HepG2 (cell line): Measurements from ENCODE around the gene BRPF1. TPM values are rescaled to one million over a fixed set of nuclear protein-coding genes. Genes with fewer than 3 reads are reported as not detected.

ENCODE experiments used
- CREBL2 ChIP-seq: sonication (generic); formaldehyde crosslinking; IDR thresholded peaks from 2 replicates; pipeline ENCODE4 v1.8.1; 2023; ENCODE audit warnings: missing genetic modification reagents, mild to moderate bottlenecking, borderline replicate concordance
- GABPA ChIP-seq, 2 experiments: IDR thresholded peaks; 2 replicates each; pipeline ENCODE4 v1.6.1; 2011 to 2016; ENCODE audit warnings: low read depth in 2 of 2, low read length in 1 of 2, missing biosample characterization in 1 of 2, missing genetic modification characterization in 1 of 2
- GZF1 ChIP-seq: sonication (generic); formaldehyde crosslinking; IDR thresholded peaks from 2 replicates; pipeline ENCODE4 v1.5.1; 2020; ENCODE audit warnings: mild to moderate bottlenecking, missing genetic modification reagents
- HNRNPL ChIP-seq: fragments of 200-400 bp; formaldehyde crosslinking; IDR thresholded peaks from 2 replicates; pipeline ENCODE4 v1.6.1; 2017; ENCODE audit warnings: mild to moderate bottlenecking, low read depth, low read length
- MAX ChIP-seq: IDR thresholded peaks from 2 replicates; pipeline ENCODE4 v1.6.1; 2012; ENCODE audit warnings: inconsistent platforms
- PAX8 ChIP-seq: sonication (generic); formaldehyde crosslinking; IDR thresholded peaks from 2 replicates; pipeline ENCODE4 v1.8.0; 2022; ENCODE audit warnings: mild to moderate bottlenecking, missing genetic modification reagents, borderline replicate concordance
- PHF5A ChIP-seq: IDR thresholded peaks from one replicate; pipeline ENCODE4 v1.6.1; 2018; ENCODE audit warnings: low read depth, missing genetic modification reagents; ENCODE audit not compliant: unreplicated experiment
- SP4 ChIP-seq: sonication (generic); formaldehyde crosslinking; IDR thresholded peaks from 2 replicates; pipeline ENCODE4 v1.8.1; 2023; ENCODE audit warnings: mild to moderate bottlenecking, missing genetic modification reagents
- WIZ ChIP-seq: sonication (generic); formaldehyde crosslinking; IDR thresholded peaks from 2 replicates; pipeline ENCODE4 v1.5.1; 2020; ENCODE audit warnings: mild to moderate bottlenecking, missing genetic modification reagents
- ZBTB20 ChIP-seq: sonication (generic); formaldehyde crosslinking; IDR thresholded peaks from 2 replicates; pipeline ENCODE4 v1.8.1; 2023; ENCODE audit warnings: missing genetic modification reagents, low read depth, mild to moderate bottlenecking, borderline replicate concordance
- ZBTB43 ChIP-seq: sonication (generic); formaldehyde crosslinking; conservative IDR thresholded peaks from 2 replicates; pipeline ENCODE4 v1.4.0; 2020; ENCODE audit warnings: missing genetic modification reagents
- ZNF343 ChIP-seq: sonication (generic); formaldehyde crosslinking; IDR thresholded peaks from 2 replicates; pipeline ENCODE4 v1.4.0; 2020; ENCODE audit warnings: mild to moderate bottlenecking, missing genetic modification reagents
- ZNF451 ChIP-seq: sonication (generic); formaldehyde crosslinking; IDR thresholded peaks from 2 replicates; pipeline ENCODE4 v1.5.0; 2020; ENCODE audit warnings: mild to moderate bottlenecking, missing genetic modification reagents
- ZNF496 ChIP-seq: sonication (generic); formaldehyde crosslinking; IDR thresholded peaks from 2 replicates; pipeline ENCODE4 v1.8.1; 2023; ENCODE audit warnings: mild to moderate bottlenecking, moderate library complexity, missing genetic modification reagents; ENCODE audit not compliant: insufficient replicate concordance
- ZNF678 ChIP-seq: sonication (generic); formaldehyde crosslinking; IDR thresholded peaks from 2 replicates; pipeline ENCODE4 v1.4.0; 2020; ENCODE audit warnings: mild to moderate bottlenecking, missing genetic modification reagents
- ZNF75D ChIP-seq: sonication (generic); formaldehyde crosslinking; IDR thresholded peaks from 2 replicates; pipeline ENCODE4 v1.8.1; 2023; ENCODE audit warnings: missing genetic modification reagents, mild to moderate bottlenecking, borderline replicate concordance
- polyA plus RNA-seq, 8 experiments: library from polyadenylated mRNA; depleted of rRNA in 3 of 8; stranded (reverse) in 7 of 8; unstranded in 1 of 8; fragments of >200 nt; fragmentation: Illumina TruSeq in 4 of 8; extraction: Trizol in 4 of 8; gene quantifications; 2 replicates each; pipeline versions ENCODE4 v1.2.1 to v1.2.3, GENCODE V29; 2011 to 2016; ENCODE audit warnings: low read depth in 4 of 8, missing spikeins in 1 of 8, mixed read lengths in 1 of 8; ENCODE audit not compliant: insufficient read depth in 1 of 8
- total RNA-seq, 5 experiments: library from RNA; depleted of rRNA; stranded (reverse); fragments of >200 nt; fragmentation: Illumina TruSeq; extraction: Trizol; gene quantifications; 2 replicates each; pipeline ENCODE4 v1.2.3, GENCODE V29; 2016; ENCODE audit warnings: low read depth in 1 of 5
- TF ChIP-seq, protein P1 (sequence below): sonication (generic); formaldehyde crosslinking; IDR thresholded peaks from 2 replicates; pipeline ENCODE4 v1.4.0; 2020; ENCODE audit warnings: missing genetic modification reagents
- TF ChIP-seq, protein P2 (sequence below): sonication (generic); formaldehyde crosslinking; IDR thresholded peaks from 2 replicates; pipeline ENCODE4 v1.4.0; 2020; ENCODE audit warnings: missing genetic modification reagents, borderline replicate concordance

The BRPF1 gene
- total and polyA plus RNA-seq, 2 of the 13 experiments (the other 11 are each of a cell fraction or from before 2014, with no cell fraction given), result 7.3 to 10.0 TPM

GRCh38 chr3:9792405-9793160 lies 61.0 kb downstream of the BRPF1 start, which contains the start of the genes ARPC4 and TADA3 (continued):
- TF ChIP-seq, protein P1, sequence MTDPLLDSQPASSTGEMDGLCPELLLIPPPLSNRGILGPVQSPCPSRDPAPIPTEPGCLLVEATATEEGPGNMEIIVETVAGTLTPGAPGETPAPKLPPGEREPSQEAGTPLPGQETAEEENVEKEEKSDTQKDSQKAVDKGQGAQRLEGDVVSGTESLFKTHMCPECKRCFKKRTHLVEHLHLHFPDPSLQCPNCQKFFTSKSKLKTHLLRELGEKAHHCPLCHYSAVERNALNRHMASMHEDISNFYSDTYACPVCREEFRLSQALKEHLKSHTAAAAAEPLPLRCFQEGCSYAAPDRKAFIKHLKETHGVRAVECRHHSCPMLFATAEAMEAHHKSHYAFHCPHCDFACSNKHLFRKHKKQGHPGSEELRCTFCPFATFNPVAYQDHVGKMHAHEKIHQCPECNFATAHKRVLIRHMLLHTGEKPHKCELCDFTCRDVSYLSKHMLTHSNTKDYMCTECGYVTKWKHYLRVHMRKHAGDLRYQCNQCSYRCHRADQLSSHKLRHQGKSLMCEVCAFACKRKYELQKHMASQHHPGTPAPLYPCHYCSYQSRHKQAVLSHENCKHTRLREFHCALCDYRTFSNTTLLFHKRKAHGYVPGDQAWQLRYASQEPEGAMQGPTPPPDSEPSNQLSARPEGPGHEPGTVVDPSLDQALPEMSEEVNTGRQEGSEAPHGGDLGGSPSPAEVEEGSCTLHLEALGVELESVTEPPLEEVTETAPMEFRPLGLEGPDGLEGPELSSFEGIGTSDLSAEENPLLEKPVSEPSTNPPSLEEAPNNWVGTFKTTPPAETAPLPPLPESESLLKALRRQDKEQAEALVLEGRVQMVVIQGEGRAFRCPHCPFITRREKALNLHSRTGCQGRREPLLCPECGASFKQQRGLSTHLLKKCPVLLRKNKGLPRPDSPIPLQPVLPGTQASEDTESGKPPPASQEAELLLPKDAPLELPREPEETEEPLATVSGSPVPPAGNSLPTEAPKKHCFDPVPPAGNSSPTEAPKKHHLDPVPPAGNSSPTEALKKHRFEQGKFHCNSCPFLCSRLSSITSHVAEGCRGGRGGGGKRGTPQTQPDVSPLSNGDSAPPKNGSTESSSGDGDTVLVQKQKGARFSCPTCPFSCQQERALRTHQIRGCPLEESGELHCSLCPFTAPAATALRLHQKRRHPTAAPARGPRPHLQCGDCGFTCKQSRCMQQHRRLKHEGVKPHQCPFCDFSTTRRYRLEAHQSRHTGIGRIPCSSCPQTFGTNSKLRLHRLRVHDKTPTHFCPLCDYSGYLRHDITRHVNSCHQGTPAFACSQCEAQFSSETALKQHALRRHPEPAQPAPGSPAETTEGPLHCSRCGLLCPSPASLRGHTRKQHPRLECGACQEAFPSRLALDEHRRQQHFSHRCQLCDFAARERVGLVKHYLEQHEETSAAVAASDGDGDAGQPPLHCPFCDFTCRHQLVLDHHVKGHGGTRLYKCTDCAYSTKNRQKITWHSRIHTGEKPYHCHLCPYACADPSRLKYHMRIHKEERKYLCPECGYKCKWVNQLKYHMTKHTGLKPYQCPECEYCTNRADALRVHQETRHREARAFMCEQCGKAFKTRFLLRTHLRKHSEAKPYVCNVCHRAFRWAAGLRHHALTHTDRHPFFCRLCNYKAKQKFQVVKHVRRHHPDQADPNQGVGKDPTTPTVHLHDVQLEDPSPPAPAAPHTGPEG, result peak; percentile 74; the same call in 1 of the 2 replicates
- no peak for TF ChIP-seq ZNF451 (CRISPR knock-in tag)
- TF ChIP-seq GABPA (IDR thresholded peaks at IDR 0.05; ENCODE audit: low read depth, low read length), result peak; percentile 80
- TF ChIP-seq GABPA (CRISPR knock-in tag; IDR thresholded peaks at IDR 0.05; ENCODE audit: low read depth), result peak; percentile 93
- TF ChIP-seq GZF1 (CRISPR knock-in tag), result no peak
- TF ChIP-seq PAX8, result no peak
- TF ChIP-seq ZNF678, result no peak
- TF ChIP-seq ZBTB20, result 0 out of 2 replicates have a peak, but pooled peaks have one; percentile 9
- no peak for TF ChIP-seq PHF5A (CRISPR knock-in tag)
- TF ChIP-seq ZBTB43, result 0 out of 2 replicates have a peak, but pooled peaks have one; percentile 4
- TF ChIP-seq ZNF343 (CRISPR knock-in tag), result 0 out of 2 replicates have a peak, but pooled peaks have one; percentile 43
- no peak for TF ChIP-seq ZNF496 (CRISPR knock-in tag)
- peak; percentile 50 for TF ChIP-seq MAX
- TF ChIP-seq WIZ (CRISPR knock-in tag), result no peak
- TF ChIP-seq, protein P2, sequence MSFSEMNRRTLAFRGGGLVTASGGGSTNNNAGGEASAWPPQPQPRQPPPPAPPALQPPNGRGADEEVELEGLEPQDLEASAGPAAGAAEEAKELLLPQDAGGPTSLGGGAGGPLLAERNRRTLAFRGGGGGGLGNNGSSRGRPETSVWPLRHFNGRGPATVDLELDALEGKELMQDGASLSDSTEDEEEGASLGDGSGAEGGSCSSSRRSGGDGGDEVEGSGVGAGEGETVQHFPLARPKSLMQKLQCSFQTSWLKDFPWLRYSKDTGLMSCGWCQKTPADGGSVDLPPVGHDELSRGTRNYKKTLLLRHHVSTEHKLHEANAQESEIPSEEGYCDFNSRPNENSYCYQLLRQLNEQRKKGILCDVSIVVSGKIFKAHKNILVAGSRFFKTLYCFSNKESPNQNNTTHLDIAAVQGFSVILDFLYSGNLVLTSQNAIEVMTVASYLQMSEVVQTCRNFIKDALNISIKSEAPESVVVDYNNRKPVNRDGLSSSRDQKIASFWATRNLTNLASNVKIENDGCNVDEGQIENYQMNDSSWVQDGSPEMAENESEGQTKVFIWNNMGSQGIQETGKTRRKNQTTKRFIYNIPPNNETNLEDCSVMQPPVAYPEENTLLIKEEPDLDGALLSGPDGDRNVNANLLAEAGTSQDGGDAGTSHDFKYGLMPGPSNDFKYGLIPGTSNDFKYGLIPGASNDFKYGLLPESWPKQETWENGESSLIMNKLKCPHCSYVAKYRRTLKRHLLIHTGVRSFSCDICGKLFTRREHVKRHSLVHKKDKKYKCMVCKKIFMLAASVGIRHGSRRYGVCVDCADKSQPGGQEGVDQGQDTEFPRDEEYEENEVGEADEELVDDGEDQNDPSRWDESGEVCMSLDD (CRISPR knock-in tag), result no peak
- 0 out of 2 replicates have a peak, but pooled peaks have one; percentile 52 for TF ChIP-seq HNRNPL
- no peak for TF ChIP-seq CREBL2 (CRISPR knock-in tag)
- no peak for TF ChIP-seq ZNF75D (CRISPR knock-in tag)
- TF ChIP-seq SP4 (CRISPR knock-in tag), result peak; percentile 74
